Measurements from ENCODE around the gene MAP3K7. TPM values are rescaled to one million over a fixed set of nuclear protein-coding genes. Genes with fewer than 3 reads are reported as not detected.

The MAP3K7 gene
- total and polyA plus RNA-seq, 2 experiments from 2014 or later: 33.2 to 47.1 TPM

GRCh38 chr6:90466154-90466940 is 120.5 kb downstream of the MAP3K7 start:
- TF ChIP-seq ZNF331 (CRISPR knock-in tag; IDR thresholded peaks at IDR 0.05; ENCODE audit: low read depth) (no peak), ZNF462 (CRISPR knock-in tag; IDR thresholded peaks at IDR 0.05) (no peak), POLR2AphosphoS5 (IDR thresholded peaks at IDR 0.05; ENCODE audit: low read depth) (no peak), ZNF114 (CRISPR knock-in tag; IDR thresholded peaks at IDR 0.05) (no peak), EZH2phosphoT487 (IDR thresholded peaks at IDR 0.05; ENCODE audit: unreplicated experiment) (no peak)
- peaks cover 4% of the 10 kb centered on the region for H3K27me3 Mint-ChIP-seq (ENCODE audit: insufficient read depth, low read depth, poor library complexity)
- no peaks in the 10 kb centered on the region for H3K4me1 ChIP-seq (ENCODE audit: insufficient read depth)
- H3K27me3 ChIP-seq (ENCODE audit: insufficient read depth): no peaks in the 10 kb centered on the region
- ATAC-seq: no peak
- H3K79me2 ChIP-seq (replicated peaks; ENCODE audit: insufficient read depth): no peaks in the 10 kb centered on the region
- H3K9me3 Mint-ChIP-seq: no peaks in the 10 kb centered on the region
- no peaks in the 10 kb centered on the region for H4K20me1 ChIP-seq (replicated peaks; ENCODE audit: insufficient read depth)
- no peak overlapping the region for H3K4me3 Mint-ChIP-seq
- H3K4me2 ChIP-seq: no peak overlapping the region
- DNase-seq (ENCODE audit: low spot score): no peak
- H3K27ac Mint-ChIP-seq: no peak overlapping the region
- no peaks in the 10 kb centered on the region for H3K36me3 Mint-ChIP-seq (ENCODE audit: low read depth)
- no peak overlapping the region for H3K27ac ChIP-seq (ENCODE audit: low read depth)
- no peak overlapping the region for H3K4me3 ChIP-seq
- no peaks in the 10 kb centered on the region for H3K36me3 ChIP-seq (ENCODE audit: insufficient read depth)
- peaks cover 5% of the 10 kb centered on the region; the same call in 2 of the 3 replicates for H3K4me1 Mint-ChIP-seq
- no peaks in the 10 kb centered on the region for H3K9me2 ChIP-seq (ENCODE audit: insufficient read depth)
- H3F3A ChIP-seq (replicated peaks; ENCODE audit: low read depth): no peaks in the 10 kb centered on the region
- H2AFZ ChIP-seq: peak overlapping the region; percentile 83; the same call in 1 of the 2 replicates

- Histone ChIP-seq H4K20me1 (replicated peaks; ENCODE audit: insufficient read depth) (no peaks in the 10 kb centered on the region), H3K27ac (ENCODE audit: low read depth) (no peak overlapping the region), H3K4me1 (ENCODE audit: insufficient read depth) (no peaks in the 10 kb centered on the region), H3K4me3 (no peak overlapping the region), H3K27me3 (ENCODE audit: insufficient read depth) (no peaks in the 10 kb centered on the region), H3K4me2 (no peak overlapping the region), H3K36me3 (ENCODE audit: insufficient read depth) (no peaks in the 10 kb centered on the region), H3K79me2 (replicated peaks; ENCODE audit: insufficient read depth) (no peaks in the 10 kb centered on the region), H3K9me2 (ENCODE audit: insufficient read depth) (no peaks in the 10 kb centered on the region), H2AFZ (no peak overlapping the region), H3F3A (replicated peaks; ENCODE audit: low read depth) (no peaks in the 10 kb centered on the region)
- Mint-ChIP-seq H3K9me3 (peaks cover under 1% of the 10 kb centered on the region; the same call in 2 of the 3 replicates), H3K4me1 (peaks cover 3% of the 10 kb centered on the region; the same call in 1 of the 3 replicates), H3K4me3 (no peak overlapping the region), H3K27me3 (ENCODE audit: insufficient read depth, low read depth, poor library complexity) (peaks cover 6% of the 10 kb centered on the region), H3K27ac (no peak overlapping the region), H3K36me3 (ENCODE audit: low read depth) (no peaks in the 10 kb centered on the region)
- TF ChIP-seq, protein P1, sequence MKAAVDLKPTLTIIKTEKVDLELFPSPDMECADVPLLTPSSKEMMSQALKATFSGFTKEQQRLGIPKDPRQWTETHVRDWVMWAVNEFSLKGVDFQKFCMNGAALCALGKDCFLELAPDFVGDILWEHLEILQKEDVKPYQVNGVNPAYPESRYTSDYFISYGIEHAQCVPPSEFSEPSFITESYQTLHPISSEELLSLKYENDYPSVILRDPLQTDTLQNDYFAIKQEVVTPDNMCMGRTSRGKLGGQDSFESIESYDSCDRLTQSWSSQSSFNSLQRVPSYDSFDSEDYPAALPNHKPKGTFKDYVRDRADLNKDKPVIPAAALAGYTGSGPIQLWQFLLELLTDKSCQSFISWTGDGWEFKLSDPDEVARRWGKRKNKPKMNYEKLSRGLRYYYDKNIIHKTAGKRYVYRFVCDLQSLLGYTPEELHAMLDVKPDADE (IDR thresholded peaks at IDR 0.05): no peak
- DNase-seq (ENCODE audit: low spot score): no peak
- ATAC-seq: no peak
Observed at GRCh38 chr6:90465686-90466085, 121.2 kb downstream of the MAP3K7 start.

Data from GM23338 (cell line).